C4-2B (cell line): ENCODE results near the gene BRME1.

Experiments used
- CTCF ChIP-seq: fragments of 450-650 bp; conservative IDR thresholded peaks from 2 replicates; pipeline ENCODE4 v1.5.1; 2017; ENCODE audit warnings: mild to moderate bottlenecking
- ZFX ChIP-seq: fragments of 450-650 bp; IDR thresholded peaks from 2 replicates; pipeline ENCODE4 v1.6.1; 2017

GRCh38 chr19:13923194-13923987 is 17.5 kb upstream of the BRME1 start:
- TF ChIP-seq CTCF = no peak
- TF ChIP-seq ZFX = no peak
